NCI-H1092 (cell line): ENCODE results near the gene MAT1A.
"Not testable (repeated sequence)": the region's sequence is repeated elsewhere in the genome, so short reads cannot be mapped to it uniquely, and the experiment has no call there.

Experiments
- DNase-seq: peaks from one replicate; lab custom pipeline; 2025; lab: John Stamatoyannopoulos, UW

MAT1A gene

GRCh38 chr10:80264081-80265056, 25.1 kb downstream of the MAT1A start:
- DNase-seq: no peak

- no peak for DNase-seq
These were observed 28.0 kb downstream of the MAT1A start for GRCh38 chr10:80261316-80262030.

- DNase-seq: peak; percentile 8
These were observed 28.9 kb downstream of the MAT1A start for GRCh38 chr10:80260295-80261243.

GRCh38 chr10:80259405-80259871, 30.0 kb downstream of the MAT1A start:
- DNase-seq: no peak

- not testable (repeated sequence) for DNase-seq
These were observed 32.7 kb downstream of the MAT1A start for GRCh38 chr10:80256798-80257197.

- DNase-seq: not testable (repeated sequence)
These were observed 34.7 kb downstream of the MAT1A start for GRCh38 chr10:80254726-80255125.

GRCh38 chr10:80253963-80254271, 35.5 kb downstream of the MAT1A start:
- not testable (repeated sequence) for DNase-seq

- no peak for DNase-seq
These were observed 36.0 kb downstream of the MAT1A start for GRCh38 chr10:80253266-80253962.

- DNase-seq: no peak
These were observed 37.1 kb downstream of the MAT1A start for GRCh38 chr10:80252296-80252887.

- DNase-seq: not testable (repeated sequence)
These were observed 37.7 kb downstream of the MAT1A start for GRCh38 chr10:80251703-80252280.

- DNase-seq: not testable (repeated sequence)
These were observed 39.1 kb downstream of the MAT1A start for GRCh38 chr10:80250399-80250798.

- not testable (repeated sequence) for DNase-seq
These were observed 39.6 kb downstream of the MAT1A start for GRCh38 chr10:80249906-80250305.

- DNase-seq: not testable (repeated sequence)
These were observed 41.8 kb downstream of the MAT1A start for GRCh38 chr10:80247611-80248010.

- DNase-seq: not testable (repeated sequence)
These were observed 45.1 kb downstream of the MAT1A start for GRCh38 chr10:80244371-80244770.

GRCh38 chr10:80242341-80242740, 47.1 kb downstream of the MAT1A start:
- DNase-seq: not testable (repeated sequence)

- DNase-seq: not testable (repeated sequence)
These were observed 53.0 kb downstream of the MAT1A start for GRCh38 chr10:80236457-80236856.

GRCh38 chr10:80234331-80235235, 54.9 kb downstream of the MAT1A start:
- DNase-seq: not testable (repeated sequence)

GRCh38 chr10:80233871-80234270, 55.6 kb downstream of the MAT1A start:
- DNase-seq: not testable (repeated sequence)

GRCh38 chr10:80226723-80227122, 62.7 kb downstream of the MAT1A start:
- not testable (repeated sequence) for DNase-seq
